ENCODE results near the gene CAPN5.

CAPN5 gene

GRCh38 chr11:77148963-77149715, 82.4 kb downstream of the CAPN5 start:
- Histone ChIP-seq H3K36me3 (ENCODE audit: control insufficient read depth, insufficient read depth, low read length) (no peaks in the 10 kb centered on the region), H3K9ac (ENCODE audit: low read length) (no peak overlapping the region), H3K9me3 (ENCODE audit: control insufficient read depth, low read length) (no peaks in the 10 kb centered on the region), H3K27me3 (ENCODE audit: control insufficient read depth, insufficient read depth, low read length) (peaks cover 7% of the 10 kb centered on the region), H3K4me3 (ENCODE audit: low read length) (no peak overlapping the region), H3K4me1 (ENCODE audit: control insufficient read depth, insufficient read depth, low read length) (peaks cover 22% of the 10 kb centered on the region)

GRCh38 chr11:77149716-77150392, 83.1 kb downstream of the CAPN5 start:
- H3K4me3 ChIP-seq (ENCODE audit: low read length) = no peak overlapping the region
- H3K9ac ChIP-seq (ENCODE audit: low read length) = no peak overlapping the region
- H3K4me1 ChIP-seq (ENCODE audit: control insufficient read depth, insufficient read depth, low read length) = peaks cover 16% of the 10 kb centered on the region
- no peaks in the 10 kb centered on the region for H3K9me3 ChIP-seq (ENCODE audit: control insufficient read depth, low read length)
- H3K36me3 ChIP-seq (ENCODE audit: control insufficient read depth, insufficient read depth, low read length) = no peaks in the 10 kb centered on the region
- peaks cover 7% of the 10 kb centered on the region for H3K27me3 ChIP-seq (ENCODE audit: control insufficient read depth, insufficient read depth, low read length)

GRCh38 chr11:77150836-77151235, 84.1 kb downstream of the CAPN5 start:
- Histone ChIP-seq H3K36me3 (ENCODE audit: control insufficient read depth, insufficient read depth, low read length) (no peaks in the 10 kb centered on the region), H3K4me1 (ENCODE audit: control insufficient read depth, insufficient read depth, low read length) (peaks cover 10% of the 10 kb centered on the region), H3K9me3 (ENCODE audit: control insufficient read depth, low read length) (no peaks in the 10 kb centered on the region), H3K4me3 (ENCODE audit: low read length) (no peak overlapping the region), H3K27me3 (ENCODE audit: control insufficient read depth, insufficient read depth, low read length) (peaks cover 7% of the 10 kb centered on the region), H3K9ac (ENCODE audit: low read length) (no peak overlapping the region)

GRCh38 chr11:77151804-77152509, 85.2 kb downstream of the CAPN5 start:
- Histone ChIP-seq H3K4me3 (ENCODE audit: low read length) (no peak overlapping the region), H3K4me1 (ENCODE audit: control insufficient read depth, insufficient read depth, low read length) (peaks cover 10% of the 10 kb centered on the region)

GRCh38 chr11:77152846-77153245, 86.1 kb downstream of the CAPN5 start:
- H3K9me3 ChIP-seq (ENCODE audit: control insufficient read depth, low read length) = no peaks in the 10 kb centered on the region
- H3K27me3 ChIP-seq (ENCODE audit: control insufficient read depth, insufficient read depth, low read length) = no peaks in the 10 kb centered on the region
- no peak overlapping the region for H3K4me3 ChIP-seq (ENCODE audit: low read length)
- H3K36me3 ChIP-seq (ENCODE audit: control insufficient read depth, insufficient read depth, low read length) = no peaks in the 10 kb centered on the region
- H3K4me1 ChIP-seq (ENCODE audit: control insufficient read depth, insufficient read depth, low read length) = peaks cover 10% of the 10 kb centered on the region
- H3K9ac ChIP-seq (ENCODE audit: low read length) = no peak overlapping the region

More at GRCh38 chr11:77151804-77152509, 85.2 kb downstream of the CAPN5 start:
- H3K36me3 ChIP-seq (ENCODE audit: control insufficient read depth, insufficient read depth, low read length) = no peaks in the 10 kb centered on the region
- no peak overlapping the region for H3K9ac ChIP-seq (ENCODE audit: low read length)
- no peaks in the 10 kb centered on the region for H3K9me3 ChIP-seq (ENCODE audit: control insufficient read depth, low read length)
- H3K27me3 ChIP-seq (ENCODE audit: control insufficient read depth, insufficient read depth, low read length) = peaks cover 7% of the 10 kb centered on the region

- no peak overlapping the region for H3K4me3 ChIP-seq (ENCODE audit: low read length)
- H3K4me1 ChIP-seq (ENCODE audit: control insufficient read depth, insufficient read depth, low read length) = peaks cover 4% of the 10 kb centered on the region
- H3K27me3 ChIP-seq (ENCODE audit: control insufficient read depth, insufficient read depth, low read length) = no peaks in the 10 kb centered on the region
- no peaks in the 10 kb centered on the region for H3K36me3 ChIP-seq (ENCODE audit: control insufficient read depth, insufficient read depth, low read length)
- no peaks in the 10 kb centered on the region for H3K9me3 ChIP-seq (ENCODE audit: control insufficient read depth, low read length)
- H3K9ac ChIP-seq (ENCODE audit: low read length) = no peak overlapping the region
Measured at GRCh38 chr11:77153276-77154185, 86.8 kb downstream of the CAPN5 start.

GRCh38 chr11:77154381-77155081, 87.8 kb downstream of the CAPN5 start:
- Histone ChIP-seq H3K4me1 (ENCODE audit: control insufficient read depth, insufficient read depth, low read length) (peaks cover 4% of the 10 kb centered on the region), H3K36me3 (ENCODE audit: control insufficient read depth, insufficient read depth, low read length) (no peaks in the 10 kb centered on the region), H3K9me3 (ENCODE audit: control insufficient read depth, low read length) (no peaks in the 10 kb centered on the region), H3K27me3 (ENCODE audit: control insufficient read depth, insufficient read depth, low read length) (no peaks in the 10 kb centered on the region), H3K4me3 (ENCODE audit: low read length) (no peak overlapping the region), H3K9ac (ENCODE audit: low read length) (no peak overlapping the region)

- H3K27me3 ChIP-seq (ENCODE audit: control insufficient read depth, insufficient read depth, low read length) = no peaks in the 10 kb centered on the region
- peaks cover 4% of the 10 kb centered on the region for H3K4me1 ChIP-seq (ENCODE audit: control insufficient read depth, insufficient read depth, low read length)
- no peaks in the 10 kb centered on the region for H3K36me3 ChIP-seq (ENCODE audit: control insufficient read depth, insufficient read depth, low read length)
- H3K4me3 ChIP-seq (ENCODE audit: low read length) = no peak overlapping the region
- no peaks in the 10 kb centered on the region for H3K9me3 ChIP-seq (ENCODE audit: control insufficient read depth, low read length)
- H3K9ac ChIP-seq (ENCODE audit: low read length) = no peak overlapping the region
Measured at GRCh38 chr11:77155082-77155475, 88.3 kb downstream of the CAPN5 start.

- Histone ChIP-seq H3K27me3 (ENCODE audit: control insufficient read depth, insufficient read depth, low read length) (no peaks in the 10 kb centered on the region), H3K9ac (ENCODE audit: low read length) (no peak overlapping the region), H3K4me3 (ENCODE audit: low read length) (no peak overlapping the region), H3K4me1 (ENCODE audit: control insufficient read depth, insufficient read depth, low read length) (peaks cover 4% of the 10 kb centered on the region), H3K9me3 (ENCODE audit: control insufficient read depth, low read length) (no peaks in the 10 kb centered on the region), H3K36me3 (ENCODE audit: control insufficient read depth, insufficient read depth, low read length) (no peaks in the 10 kb centered on the region)
Measured at GRCh38 chr11:77155556-77156130, 88.9 kb downstream of the CAPN5 start.

GRCh38 chr11:77156396-77157195, 89.8 kb downstream of the CAPN5 start:
- H3K27me3 ChIP-seq (ENCODE audit: control insufficient read depth, insufficient read depth, low read length) = no peaks in the 10 kb centered on the region

More at GRCh38 chr11:77156396-77157195, 89.8 kb downstream of the CAPN5 start:
- Histone ChIP-seq H3K9ac (ENCODE audit: low read length) (no peak overlapping the region), H3K4me1 (ENCODE audit: control insufficient read depth, insufficient read depth, low read length) (peaks cover 4% of the 10 kb centered on the region), H3K36me3 (ENCODE audit: control insufficient read depth, insufficient read depth, low read length) (no peaks in the 10 kb centered on the region), H3K9me3 (ENCODE audit: control insufficient read depth, low read length) (no peaks in the 10 kb centered on the region), H3K4me3 (ENCODE audit: low read length) (no peak overlapping the region)
